Measurements from ENCODE around the gene LRRC14B. TPM values are rescaled to one million over a fixed set of nuclear protein-coding genes. Genes with fewer than 3 reads are reported as not detected.
A peak's percentile ranks its signal among the peaks of the same experiment; 100 is the strongest.
"Not testable (repeated sequence)": the region's sequence is repeated elsewhere in the genome, so short reads cannot be mapped to it uniquely, and the experiment has no call there.

Gene LRRC14B
- total RNA-seq, 5 donors from 2014 or later (not counting 1 experiment from before 2014, with no cell fraction given), result not detected

DNA sequence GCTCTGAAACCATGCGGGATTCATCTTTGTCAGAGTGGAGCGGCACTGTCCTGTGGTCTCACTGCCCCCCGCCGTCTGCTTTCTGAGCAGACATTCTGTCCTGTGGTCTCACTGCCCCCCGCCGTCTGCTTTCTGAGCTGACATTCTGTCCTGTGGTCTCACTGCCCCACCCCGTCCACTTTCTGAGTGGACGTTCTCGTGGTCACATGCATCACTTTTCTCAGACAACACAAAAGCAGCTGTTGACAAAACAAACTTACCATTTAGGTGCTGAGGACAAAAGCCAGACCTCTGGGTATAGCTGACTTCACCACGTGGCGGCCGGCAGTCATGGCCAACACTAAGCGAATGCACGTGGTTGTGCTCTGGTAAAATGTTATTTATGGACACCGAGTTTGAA lies 2.8 kb downstream of the LRRC14B start:
- CTCF ChIA-PET, result no interaction called here
- H3K4me3 Mint-ChIP-seq, result no peak overlapping the region
- no peak for ATAC-seq (replicated peaks in 1 of 4)
- Histone ChIP-seq H3K4me1 (ENCODE audit: control insufficient read depth in 1 of 2, extremely low read depth in 1 of 2, insufficient read depth in 2 of 2, low read length in 2 of 2) (peaks cover 0 to 8% of the 10 kb centered on the region in 2 experiments), H3K27ac (ENCODE audit: low read length) (no peak overlapping the region), H3K27me3 (replicated peaks in 1 of 2; ENCODE audit: control insufficient read depth in 2 of 2, extremely low read depth in 1 of 2, insufficient read depth in 2 of 2, low read length in 1 of 2) (peaks cover 0 to 41% of the 10 kb centered on the region in 2 experiments), H3K36me3 (ENCODE audit: control insufficient read depth in 2 of 2, extremely low read depth in 1 of 2, insufficient read depth in 1 of 2, low read length in 1 of 2) (no peaks in the 10 kb centered on the region), H3K4me3 (ENCODE audit: control insufficient read depth in 1 of 2, extremely low read depth in 1 of 2, low read length in 1 of 2) (no peak overlapping the region), H3K9me3 (no peaks in the 10 kb centered on the region)
- no peak overlapping the region for H3K27ac Mint-ChIP-seq
- no peaks in the 10 kb centered on the region for H3K4me1 Mint-ChIP-seq
- H3K9me3 Mint-ChIP-seq, result no peaks in the 10 kb centered on the region
- no peak for DNase-seq
- H3K27me3 Mint-ChIP-seq, result peaks cover 0 to 8% of the 10 kb centered on the region in 2 donors
- POLR2A ChIA-PET, result no interaction called here
- H3K36me3 Mint-ChIP-seq, result no peaks in the 10 kb centered on the region
- 97% methylated on average over 7 of the region's 15 CpGs for WGBS (ENCODE audit: insufficient coverage)

DNA sequence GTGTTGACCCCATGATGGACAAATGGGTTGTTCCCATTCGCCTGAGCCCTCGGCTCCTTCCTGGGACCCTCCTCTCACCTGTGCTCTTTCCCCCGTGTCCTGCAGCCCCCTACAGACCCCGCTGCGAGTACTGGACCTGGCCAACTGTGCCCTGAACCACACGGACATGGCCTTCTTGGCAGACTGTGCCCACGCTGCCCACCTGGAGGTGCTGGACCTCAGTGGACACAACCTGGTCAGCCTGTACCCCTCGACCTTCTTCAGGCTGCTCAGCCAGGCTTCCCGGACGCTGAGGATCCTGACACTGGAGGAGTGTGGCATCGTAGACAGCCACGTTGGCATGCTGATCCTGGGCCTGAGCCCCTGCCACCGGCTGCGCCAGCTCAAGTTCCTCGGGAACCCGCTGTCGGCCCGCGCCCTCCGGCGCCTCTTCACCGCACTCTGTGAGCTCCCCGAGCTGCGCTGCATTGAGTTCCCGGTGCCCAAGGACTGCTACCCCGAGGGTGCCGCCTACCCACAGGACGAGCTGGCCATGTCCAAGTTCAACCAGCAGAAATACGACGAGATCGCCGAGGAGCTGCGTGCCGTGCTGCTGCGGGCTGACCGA lies 3.4 kb downstream of the LRRC14B start:
- WGBS (ENCODE audit: insufficient coverage), result 93% methylated on average over 33 of the region's 36 CpGs
- H3K4me1 Mint-ChIP-seq, result no peaks in the 10 kb centered on the region
- no peaks in the 10 kb centered on the region for H3K9me3 Mint-ChIP-seq
- DNase-seq, result no peak
- no peak overlapping the region for H3K4me3 Mint-ChIP-seq
- ATAC-seq (replicated peaks in 1 of 4), result no peak
- CTCF ChIA-PET, result no interaction called here
- Histone ChIP-seq H3K4me1 (ENCODE audit: control insufficient read depth in 1 of 2, extremely low read depth in 1 of 2, insufficient read depth in 2 of 2, low read length in 2 of 2) (peaks cover 0 to 8% of the 10 kb centered on the region in 2 experiments), H3K9me3 (no peaks in the 10 kb centered on the region), H3K27ac (ENCODE audit: low read length) (no peak overlapping the region), H3K27me3 (replicated peaks in 1 of 2; ENCODE audit: control insufficient read depth in 2 of 2, extremely low read depth in 1 of 2, insufficient read depth in 2 of 2, low read length in 1 of 2) (peaks cover 0 to 37% of the 10 kb centered on the region in 2 experiments), H3K4me3 (ENCODE audit: control insufficient read depth in 1 of 2, extremely low read depth in 1 of 2, low read length in 1 of 2) (no peak overlapping the region), H3K36me3 (ENCODE audit: control insufficient read depth in 2 of 2, extremely low read depth in 1 of 2, insufficient read depth in 1 of 2, low read length in 1 of 2) (no peaks in the 10 kb centered on the region)
- no peaks in the 10 kb centered on the region for H3K36me3 Mint-ChIP-seq
- H3K27ac Mint-ChIP-seq, result no peak overlapping the region
- POLR2A ChIA-PET, result no interaction called here
- H3K27me3 Mint-ChIP-seq, result peaks cover 0 to 8% of the 10 kb centered on the region in 2 donors

DNA sequence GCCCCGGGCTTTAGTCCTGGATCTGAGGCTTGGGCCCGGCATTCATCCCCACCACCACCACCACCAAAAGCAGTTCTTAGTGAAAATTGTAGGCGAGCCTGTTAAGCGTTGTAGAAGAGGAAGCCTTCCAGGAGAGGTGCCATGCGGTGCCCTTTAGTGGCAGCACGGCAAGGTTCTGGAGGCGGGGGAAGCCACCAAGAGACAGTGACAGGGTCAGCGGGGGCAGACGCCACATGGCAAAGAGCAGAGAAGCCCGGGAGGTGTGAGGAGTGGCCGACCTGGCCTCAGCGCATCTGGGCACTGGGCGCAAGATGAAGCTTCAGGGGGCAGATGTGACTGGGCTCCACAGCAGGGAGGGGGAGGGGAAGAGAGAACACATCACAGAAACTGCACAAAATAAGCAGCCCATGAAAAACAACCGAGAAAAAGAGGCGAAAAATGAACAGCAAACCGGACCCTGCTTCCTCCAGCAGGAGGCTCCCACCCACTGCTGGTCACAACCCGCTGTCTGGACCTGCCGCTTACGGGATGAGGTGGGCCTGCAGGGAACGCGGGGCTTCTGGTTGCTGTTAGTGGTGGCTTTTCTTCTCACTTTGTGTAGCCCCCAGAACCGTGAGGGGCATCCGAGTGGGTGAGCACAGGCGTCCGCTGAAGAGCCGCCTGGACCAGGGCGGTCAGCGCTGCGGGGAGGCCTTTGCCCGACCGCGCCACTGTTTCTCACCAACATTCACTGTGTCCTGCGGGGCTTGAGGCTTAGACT lies 4.3 kb downstream of the LRRC14B start:
- H3K4me1 Mint-ChIP-seq, result no peaks in the 10 kb centered on the region
- H3K27ac Mint-ChIP-seq, result no peak overlapping the region
- H3K36me3 ChIP-seq (ENCODE audit: control insufficient read depth in 2 of 2, extremely low read depth in 1 of 2, insufficient read depth in 1 of 2, low read length in 1 of 2), result no peaks in the 10 kb centered on the region
- H3K27me3 Mint-ChIP-seq, result peaks cover 0 to 8% of the 10 kb centered on the region in 2 donors
- DNase-seq (no peak), ATAC-seq (replicated peaks in 1 of 4) (no peak)
- ChIA-PET CTCF (no interaction called here), POLR2A (interaction anchor here in 1 of 2 donors (0.5 kb wide), 1 partner anchor 1178 kb away, joined by 3 read pairs; no protein-coding TSS in a partner anchor)
- peaks cover 0 to 8% of the 10 kb centered on the region in 2 experiments for H3K4me1 ChIP-seq (ENCODE audit: control insufficient read depth in 1 of 2, extremely low read depth in 1 of 2, insufficient read depth in 2 of 2, low read length in 2 of 2)
- WGBS (ENCODE audit: insufficient coverage), result 77% methylated on average over 22 of the region's 33 CpGs
- H3K4me3 Mint-ChIP-seq, result no peak overlapping the region
- H3K27me3 ChIP-seq (replicated peaks in 1 of 2; ENCODE audit: control insufficient read depth in 2 of 2, extremely low read depth in 1 of 2, insufficient read depth in 2 of 2, low read length in 1 of 2), result peaks cover 0 to 33% of the 10 kb centered on the region in 2 experiments
- no peaks in the 10 kb centered on the region for H3K36me3 Mint-ChIP-seq
- H3K4me3 ChIP-seq (ENCODE audit: control insufficient read depth in 1 of 2, extremely low read depth in 1 of 2, low read length in 1 of 2), result no peak overlapping the region
- H3K9me3 ChIP-seq, result no peaks in the 10 kb centered on the region
- H3K27ac ChIP-seq (ENCODE audit: low read length), result no peak overlapping the region
- no peaks in the 10 kb centered on the region for H3K9me3 Mint-ChIP-seq

DNA sequence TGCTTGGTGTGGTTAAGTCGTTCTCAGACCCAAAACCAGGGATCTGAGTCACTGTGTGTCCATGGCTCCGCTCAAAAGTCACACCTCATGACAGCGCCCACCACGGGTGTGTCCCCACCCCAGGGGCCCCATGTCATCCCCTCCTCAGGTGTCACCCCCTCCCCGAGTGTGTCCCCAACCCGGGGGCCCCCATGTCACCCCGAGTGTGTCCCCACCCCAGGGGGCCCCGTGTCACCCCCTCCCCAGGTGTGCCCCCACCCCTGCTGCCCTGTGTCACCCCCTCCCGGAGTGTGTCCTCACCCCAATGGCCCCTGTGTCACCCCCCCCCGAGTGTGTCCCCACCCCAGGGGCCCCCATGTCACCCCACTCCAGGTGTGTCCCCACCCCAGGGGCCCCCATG lies 5.1 kb downstream of the LRRC14B start:
- Histone ChIP-seq H3K27me3 (replicated peaks in 1 of 2; ENCODE audit: control insufficient read depth in 2 of 2, extremely low read depth in 1 of 2, insufficient read depth in 2 of 2, low read length in 1 of 2) (peaks cover 0 to 26% of the 10 kb centered on the region in 2 experiments), H3K9me3 (no peaks in the 10 kb centered on the region), H3K4me3 (ENCODE audit: control insufficient read depth in 1 of 2, extremely low read depth in 1 of 2, low read length in 1 of 2) (no peak overlapping the region), H3K4me1 (ENCODE audit: control insufficient read depth in 1 of 2, extremely low read depth in 1 of 2, insufficient read depth in 2 of 2, low read length in 2 of 2) (peaks cover 0 to 2% of the 10 kb centered on the region in 2 experiments), H3K36me3 (ENCODE audit: control insufficient read depth in 2 of 2, extremely low read depth in 1 of 2, insufficient read depth in 1 of 2, low read length in 1 of 2) (no peaks in the 10 kb centered on the region), H3K27ac (ENCODE audit: low read length) (no peak overlapping the region)
- DNase-seq (no peak), ATAC-seq (replicated peaks in 1 of 4) (peak in 1 of 4 experiments; percentile 24)
- H3K27me3 Mint-ChIP-seq, result peaks cover 0 to 8% of the 10 kb centered on the region in 2 donors
- WGBS (ENCODE audit: insufficient coverage), result 88% methylated on average over 3 of the region's 10 CpGs
- CTCF ChIA-PET, result no interaction called here
- POLR2A ChIA-PET, result no interaction called here
- H3K9me3 Mint-ChIP-seq, result no peaks in the 10 kb centered on the region
- H3K4me3 Mint-ChIP-seq, result no peak overlapping the region
- H3K27ac Mint-ChIP-seq, result no peak overlapping the region
- no peaks in the 10 kb centered on the region for H3K36me3 Mint-ChIP-seq
- peaks cover 0 to 1% (median 0%) of the 10 kb centered on the region in 3 donors for H3K4me1 Mint-ChIP-seq

DNA sequence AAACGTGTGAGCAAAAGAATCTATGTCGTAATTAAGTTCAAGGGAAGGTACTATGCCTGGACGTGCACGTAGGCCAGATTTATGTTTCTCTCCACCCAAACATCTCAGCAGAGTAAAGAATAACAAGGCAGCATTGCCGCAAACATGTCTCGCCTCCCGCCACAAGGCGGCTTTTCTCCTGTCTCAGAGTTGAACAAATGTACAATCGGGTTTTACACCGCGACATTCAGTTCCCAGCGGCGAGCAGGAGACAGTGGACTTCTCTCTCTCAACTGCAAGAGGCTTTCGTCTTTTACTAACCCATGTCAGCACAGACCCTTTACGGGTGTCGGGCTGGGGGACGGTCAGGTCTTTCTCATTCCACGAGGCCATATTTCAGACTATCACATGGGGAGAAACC lies 5.7 kb downstream of the LRRC14B start:
- DNase-seq; H3K9me3 ChIP-seq; H3K9me3 Mint-ChIP-seq; ATAC-seq (replicated peaks in 1 of 4); H3K27ac ChIP-seq (ENCODE audit: low read length); H3K4me3 ChIP-seq (ENCODE audit: control insufficient read depth in 1 of 2, extremely low read depth in 1 of 2, low read length in 1 of 2); H3K4me1 ChIP-seq (ENCODE audit: control insufficient read depth in 1 of 2, extremely low read depth in 1 of 2, insufficient read depth in 2 of 2, low read length in 2 of 2); H3K4me3 Mint-ChIP-seq; H3K27ac Mint-ChIP-seq; H3K27me3 Mint-ChIP-seq; H3K36me3 ChIP-seq (ENCODE audit: control insufficient read depth in 2 of 2, extremely low read depth in 1 of 2, insufficient read depth in 1 of 2, low read length in 1 of 2); POLR2A ChIA-PET; CTCF ChIA-PET; H3K4me1 Mint-ChIP-seq; H3K36me3 Mint-ChIP-seq: not testable (repeated sequence)
- H3K27me3 ChIP-seq (replicated peaks in 1 of 2; ENCODE audit: control insufficient read depth in 2 of 2, extremely low read depth in 1 of 2, insufficient read depth in 2 of 2, low read length in 1 of 2), result peaks cover 0 to 21% of the 10 kb centered on the region in 2 experiments
- 80% methylated on average over 9 of the region's 18 CpGs for WGBS (ENCODE audit: insufficient coverage)

DNA sequence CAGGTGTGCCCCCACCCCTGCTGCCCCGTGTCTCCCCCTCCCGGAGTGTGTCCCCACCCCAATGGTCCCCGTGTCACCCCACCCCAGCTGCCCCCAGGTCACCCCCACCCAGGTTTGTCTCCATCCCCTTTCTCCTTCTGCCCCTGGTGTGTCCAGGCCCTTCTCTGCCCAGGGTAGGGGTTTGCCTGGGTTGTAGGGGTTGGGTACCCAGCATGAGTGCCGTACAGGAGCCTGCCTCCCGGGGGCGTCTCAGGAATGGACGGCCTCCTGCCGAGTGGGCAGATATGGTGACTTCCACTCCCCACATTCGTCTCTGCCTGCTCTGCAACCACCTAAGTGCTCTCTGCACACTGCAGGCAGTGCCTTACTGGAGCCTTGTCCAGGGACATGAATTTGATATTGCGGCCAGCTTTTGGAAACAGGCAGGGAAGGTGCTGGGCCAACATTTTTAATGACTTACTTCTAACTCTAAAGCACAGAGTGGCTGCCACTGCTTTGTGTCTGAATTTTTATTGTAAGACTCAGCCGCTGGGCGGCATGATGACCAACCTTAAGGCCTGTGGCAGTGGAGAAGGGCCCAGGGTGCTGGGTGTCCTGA lies 6.7 kb downstream of the LRRC14B start:
- Mint-ChIP-seq H3K27ac (no peak overlapping the region), H3K4me1 (peaks cover 0 to 10% (median 1%) of the 10 kb centered on the region in 3 donors), H3K36me3 (peaks cover 12% of the 10 kb centered on the region), H3K27me3 (no peaks in the 10 kb centered on the region), H3K9me3 (no peaks in the 10 kb centered on the region), H3K4me3 (no peak overlapping the region)
- ChIA-PET CTCF (no interaction called here), POLR2A (no interaction called here)
- no peak for ATAC-seq (replicated peaks in 1 of 4)
- Histone ChIP-seq H3K4me1 (ENCODE audit: control insufficient read depth in 1 of 2, extremely low read depth in 1 of 2, insufficient read depth in 2 of 2, low read length in 2 of 2) (no peaks in the 10 kb centered on the region), H3K27ac (ENCODE audit: low read length) (no peak overlapping the region), H3K27me3 (replicated peaks in 1 of 2; ENCODE audit: control insufficient read depth in 2 of 2, extremely low read depth in 1 of 2, insufficient read depth in 2 of 2, low read length in 1 of 2) (peaks cover 0 to 12% of the 10 kb centered on the region in 2 experiments), H3K9me3 (no peaks in the 10 kb centered on the region), H3K36me3 (ENCODE audit: control insufficient read depth in 2 of 2, extremely low read depth in 1 of 2, insufficient read depth in 1 of 2, low read length in 1 of 2) (peaks cover 0 to 3% of the 10 kb centered on the region in 2 donors), H3K4me3 (ENCODE audit: control insufficient read depth in 1 of 2, extremely low read depth in 1 of 2, low read length in 1 of 2) (no peak overlapping the region)
- WGBS (ENCODE audit: insufficient coverage), result 87% methylated on average over 6 of the region's 12 CpGs
- no peak for DNase-seq
